HG02852 (cell line): ENCODE measurements around the gene ARHGAP22.

Source experiments
- ATAC-seq: cut with Tn5 transposase; IDR thresholded peaks from one replicate; pipeline ENCODE4 v1.9.1; 2021; ENCODE audit warnings: mild to moderate bottlenecking, moderate library complexity; ENCODE audit not compliant: unreplicated experiment

ARHGAP22 gene

GRCh38 chr10:48517482-48517881 is 87.4 kb downstream of the ARHGAP22 start:
- ATAC-seq = no peak

GRCh38 chr10:48516911-48517310 is 88.0 kb downstream of the ARHGAP22 start:
- no peak for ATAC-seq

- no peak for ATAC-seq
Measured at GRCh38 chr10:48514916-48515315, 90.0 kb downstream of the ARHGAP22 start.

- ATAC-seq = no peak
Measured at GRCh38 chr10:48514255-48514654, 90.6 kb downstream of the ARHGAP22 start.

GRCh38 chr10:48512861-48513260 is 92.0 kb downstream of the ARHGAP22 start:
- no peak for ATAC-seq

- ATAC-seq = peak; percentile 43
Measured at GRCh38 chr10:48511875-48512231, 93.0 kb downstream of the ARHGAP22 start.

GRCh38 chr10:48511066-48511874 is 93.6 kb downstream of the ARHGAP22 start:
- ATAC-seq = no peak

- no peak for ATAC-seq
Measured at GRCh38 chr10:48509974-48510692, 94.7 kb downstream of the ARHGAP22 start.

- ATAC-seq = no peak
Measured at GRCh38 chr10:48508791-48509772, 95.8 kb downstream of the ARHGAP22 start.

- no peak for ATAC-seq
Measured at GRCh38 chr10:48507933-48508790, 96.7 kb downstream of the ARHGAP22 start.

GRCh38 chr10:48507494-48507893 is 97.4 kb downstream of the ARHGAP22 start:
- ATAC-seq = no peak

- no peak for ATAC-seq
Measured at GRCh38 chr10:48506147-48506917, 98.5 kb downstream of the ARHGAP22 start.

GRCh38 chr10:48505394-48506112 is 99.3 kb downstream of the ARHGAP22 start:
- no peak for ATAC-seq

GRCh38 chr10:48504141-48504885 is 100.6 kb downstream of the ARHGAP22 start:
- no peak for ATAC-seq

- ATAC-seq = no peak
Measured at GRCh38 chr10:48503293-48503911, 101.5 kb downstream of the ARHGAP22 start.

- ATAC-seq = no peak
Measured at GRCh38 chr10:48502791-48503190, 102.1 kb downstream of the ARHGAP22 start.
